ENCODE results near the gene FTH1.
A peak's percentile ranks its signal among the peaks of the same experiment; 100 is the strongest.

The FTH1 gene

GRCh38 chr11:61952882-61953281, 14.6 kb downstream of the FTH1 start:
- no peak for TF ChIP-seq CTCF (IDR thresholded peaks at IDR 0.05; ENCODE audit: low read depth, low read length, missing control alignments)
- H3K4me3 ChIP-seq (ENCODE audit: low read depth, low read length), result no peak overlapping the region
- in situ Hi-C loops (cut with HindIII; ENCODE audit: low pct_ligation_motif_present, low sequenced_read_pairs), result no loop called here
- H3K36me3 ChIP-seq (replicated peaks), result no peaks in the 10 kb centered on the region
- DNase-seq, result no peak
- H3K27ac ChIP-seq, result no peak overlapping the region
- H3K27me3 ChIP-seq (replicated peaks), result no peaks in the 10 kb centered on the region

- no peak for TF ChIP-seq CTCF (IDR thresholded peaks at IDR 0.05; ENCODE audit: low read depth, low read length, missing control alignments)
- no peaks in the 10 kb centered on the region for H3K27me3 ChIP-seq (replicated peaks)
- DNase-seq, result no peak
- no peaks in the 10 kb centered on the region for H3K36me3 ChIP-seq (replicated peaks)
- no peak overlapping the region for H3K27ac ChIP-seq
- H3K4me3 ChIP-seq (ENCODE audit: low read depth, low read length), result no peak overlapping the region
- in situ Hi-C loops (cut with HindIII; ENCODE audit: low pct_ligation_motif_present, low sequenced_read_pairs), result no loop called here
Measured at GRCh38 chr11:61951484-61952135, 15.8 kb downstream of the FTH1 start.

- Histone ChIP-seq H3K27me3 (replicated peaks) (no peaks in the 10 kb centered on the region), H3K4me3 (ENCODE audit: low read depth, low read length) (no peak within 1 kb of the TSS), H3K27ac (peak within 1 kb of the TSS; percentile 24), H3K36me3 (replicated peaks) (no peaks in the 10 kb centered on the region)
- in situ Hi-C loops (cut with HindIII; ENCODE audit: low pct_ligation_motif_present, low sequenced_read_pairs), result no loop called here
- TF ChIP-seq CTCF (IDR thresholded peaks at IDR 0.05; ENCODE audit: low read depth, low read length, missing control alignments), result no peak
- no peak for DNase-seq
Measured at GRCh38 chr11:61950035-61950547, 17.3 kb downstream of the FTH1 start, which contains the start of gene BEST1. Gene BEST1, plus strand, starts transcription at chr11:61950351. Its CDS starts 1,456 bp downstream, at chr11:61951807.

GRCh38 chr11:61949169-61950034, 18.0 kb downstream of the FTH1 start:
- peak overlapping the region; percentile 24 for H3K27ac ChIP-seq
- in situ Hi-C loops (cut with HindIII; ENCODE audit: low pct_ligation_motif_present, low sequenced_read_pairs), result no loop called here
- H3K27me3 ChIP-seq (replicated peaks), result no peaks in the 10 kb centered on the region
- no peak overlapping the region for H3K4me3 ChIP-seq (ENCODE audit: low read depth, low read length)
- peak; percentile 94 for DNase-seq
- no peaks in the 10 kb centered on the region for H3K36me3 ChIP-seq (replicated peaks)
- no peak for TF ChIP-seq CTCF (IDR thresholded peaks at IDR 0.05; ENCODE audit: low read depth, low read length, missing control alignments)

- Histone ChIP-seq H3K27ac (no peak overlapping the region), H3K27me3 (replicated peaks) (no peaks in the 10 kb centered on the region), H3K4me3 (ENCODE audit: low read depth, low read length) (no peak overlapping the region), H3K36me3 (replicated peaks) (no peaks in the 10 kb centered on the region)
- in situ Hi-C loops (cut with HindIII; ENCODE audit: low pct_ligation_motif_present, low sequenced_read_pairs), result no loop called here
- no peak for DNase-seq
- no peak for TF ChIP-seq CTCF (IDR thresholded peaks at IDR 0.05; ENCODE audit: low read depth, low read length, missing control alignments)
Measured at GRCh38 chr11:61948505-61948904, 18.9 kb downstream of the FTH1 start.
